ENCODE data around the gene ZFPL1.

ZFPL1 gene

GRCh38 chr11:65130631-65131416, 46.8 kb downstream of the ZFPL1 start:
- DNase-seq: no peak

GRCh38 chr11:65131417-65131776, 47.4 kb downstream of the ZFPL1 start:
- DNase-seq: no peak

- DNase-seq: no peak
Measured at GRCh38 chr11:65131895-65132237, 47.8 kb downstream of the ZFPL1 start.

GRCh38 chr11:65132238-65132987, 48.4 kb downstream of the ZFPL1 start:
- DNase-seq: peak in 1 of 2 donors; percentile 46

- peak; percentile 60 for DNase-seq
Measured at GRCh38 chr11:65132988-65133700, 49.1 kb downstream of the ZFPL1 start.

- no peak for DNase-seq
Measured at GRCh38 chr11:65133724-65134123, 49.7 kb downstream of the ZFPL1 start.

GRCh38 chr11:65134240-65134951, 50.4 kb downstream of the ZFPL1 start, which contains the start of gene SYVN1:
Gene SYVN1, minus strand, starts transcription at chr11:65134519. Its CDS starts 918 bp downstream, at chr11:65133601.
- DNase-seq: peak; percentile 88 to 93

- peak; percentile 89 to 94 for DNase-seq
Measured at GRCh38 chr11:65134952-65135632, 51.1 kb downstream of the ZFPL1 start.

- no peak for DNase-seq
Measured at GRCh38 chr11:65135633-65136145, 51.7 kb downstream of the ZFPL1 start.

- DNase-seq: no peak
Measured at GRCh38 chr11:65136515-65137096, 52.6 kb downstream of the ZFPL1 start.
